Medulla oblongata (tissue), 1 donor: ENCODE results near the gene NOL3.

Experiments used
- DNase-seq: peaks from one replicate; pipeline ENCODE4 v3.0.0-alpha.2; 2015; ENCODE audit errors: extremely low spot score

NOL3 gene

GRCh38 chr16:67170949-67171649 is 761 bp downstream of the NOL3 start:
- DNase-seq = no peak

GRCh38 chr16:67173323-67173722 is 3.0 kb downstream of the NOL3 start:
- no peak for DNase-seq

- peak; percentile 83 for DNase-seq
Measured at GRCh38 chr16:67173808-67174705, 3.7 kb downstream of the NOL3 start.

GRCh38 chr16:67174706-67175231 is 4.4 kb downstream of the NOL3 start:
- no peak for DNase-seq

GRCh38 chr16:67176662-67177061 is 6.3 kb downstream of the NOL3 start:
- DNase-seq = no peak

GRCh38 chr16:67177743-67178699 is 7.7 kb downstream of the NOL3 start:
- no peak for DNase-seq

GRCh38 chr16:67179421-67180080 is 9.2 kb downstream of the NOL3 start:
- no peak for DNase-seq

- DNase-seq = no peak
Measured at GRCh38 chr16:67180166-67180565, 9.8 kb downstream of the NOL3 start.

GRCh38 chr16:67181346-67181745 is 11.0 kb downstream of the NOL3 start:
- DNase-seq = peak; percentile 41

- no peak for DNase-seq
Measured at GRCh38 chr16:67182288-67182687, 11.9 kb downstream of the NOL3 start.

GRCh38 chr16:67183284-67183626 is 12.9 kb downstream of the NOL3 start:
- no peak for DNase-seq

- DNase-seq = peak; percentile 98
Measured at GRCh38 chr16:67183627-67184452, 13.5 kb downstream of the NOL3 start, which contains the start of gene MATCAP1. MATCAP1 (minus strand) TSS chr16:67183963; CDS start chr16:67180610, 3,353 bp downstream.

GRCh38 chr16:67184453-67184994 is 14.2 kb downstream of the NOL3 start:
- no peak for DNase-seq

- DNase-seq = peak; percentile 91
Measured at GRCh38 chr16:67184995-67185650, 14.8 kb downstream of the NOL3 start.

GRCh38 chr16:67185651-67186134 is 15.4 kb downstream of the NOL3 start:
- DNase-seq = no peak

GRCh38 chr16:67186550-67186950 is 16.2 kb downstream of the NOL3 start:
- no peak for DNase-seq

- no peak for DNase-seq
Measured at GRCh38 chr16:67187175-67187890, 17.0 kb downstream of the NOL3 start.

- no peak for DNase-seq
Measured at GRCh38 chr16:67188323-67188722, 18.0 kb downstream of the NOL3 start.
